IPS-20b (cell line): Measurements from ENCODE around the gene GBF1.

Experiments
- H3K27ac ChIP-seq: one replicate; pipeline ENCODE4 v1.5.1; 2013; ENCODE audit warnings: low read length
- H3K27me3 ChIP-seq: 2 replicates; pipeline ENCODE4 v1.6.1; 2013; ENCODE audit warnings: mild to moderate bottlenecking, low read length, inconsistent platforms; ENCODE audit not compliant: insufficient read depth
- H3K36me3 ChIP-seq: 2 replicates; pipeline ENCODE4 v1.6.1; 2013; ENCODE audit warnings: low read depth, mild to moderate bottlenecking, inconsistent platforms, low read length, moderate library complexity; ENCODE audit not compliant: insufficient read depth
- H3K4me1 ChIP-seq: 2 replicates; pipeline ENCODE4 v1.6.1; 2013; ENCODE audit warnings: mild to moderate bottlenecking, control low read depth, inconsistent platforms, low read length, moderate library complexity; ENCODE audit not compliant: insufficient read depth
- H3K4me3 ChIP-seq: 2 replicates; pipeline ENCODE4 v1.5.1; 2013; ENCODE audit warnings: mild to moderate bottlenecking, low read length, inconsistent platforms
- H3K9ac ChIP-seq: 2 replicates; pipeline ENCODE4 v1.6.1; 2013; ENCODE audit warnings: low read depth, mild to moderate bottlenecking, inconsistent platforms, low read length, moderate library complexity
- H3K9me3 ChIP-seq: 2 replicates; pipeline ENCODE4 v1.6.1; 2013; ENCODE audit warnings: mild to moderate bottlenecking, low read depth, low read length, inconsistent platforms; ENCODE audit not compliant: insufficient read depth

The GBF1 gene

GRCh38 chr10:102220612-102221011, 24.7 kb upstream of the GBF1 start:
- Histone ChIP-seq H3K27me3 (peaks cover 38% of the 10 kb centered on the region), H3K4me3 (no peak overlapping the region), H3K36me3 (no peaks in the 10 kb centered on the region), H3K9ac (no peak overlapping the region), H3K27ac (no peak overlapping the region), H3K4me1 (no peaks in the 10 kb centered on the region), H3K9me3 (no peaks in the 10 kb centered on the region)

GRCh38 chr10:102222797-102223196, 22.5 kb upstream of the GBF1 start:
- Histone ChIP-seq H3K36me3 (no peaks in the 10 kb centered on the region), H3K9ac (no peak overlapping the region), H3K27ac (no peak overlapping the region), H3K9me3 (no peaks in the 10 kb centered on the region), H3K4me3 (no peak overlapping the region), H3K4me1 (no peaks in the 10 kb centered on the region), H3K27me3 (peaks cover 60% of the 10 kb centered on the region)

GRCh38 chr10:102225646-102226541, 19.4 kb upstream of the GBF1 start, which contains the start of gene ELOVL3:
ELOVL3 (plus strand) TSS chr10:102226299; CDS start chr10:102226549, 250 bp downstream.
- Histone ChIP-seq H3K9me3 (no peaks in the 10 kb centered on the region), H3K27ac (no peak within 1 kb of the TSS), H3K36me3 (no peaks in the 10 kb centered on the region), H3K9ac (no peak within 1 kb of the TSS), H3K27me3 (peaks cover 88% of the 10 kb centered on the region), H3K4me3 (peak within 1 kb of the TSS; percentile 57), H3K4me1 (no peaks in the 10 kb centered on the region)

GRCh38 chr10:102226542-102226870, 18.8 kb upstream of the GBF1 start:
- Histone ChIP-seq H3K4me3 (no peak overlapping the region), H3K36me3 (no peaks in the 10 kb centered on the region), H3K4me1 (no peaks in the 10 kb centered on the region), H3K9me3 (no peaks in the 10 kb centered on the region), H3K27me3 (peaks cover 88% of the 10 kb centered on the region), H3K27ac (no peak overlapping the region), H3K9ac (no peak overlapping the region)

GRCh38 chr10:102227050-102227449, 18.3 kb upstream of the GBF1 start:
- Histone ChIP-seq H3K27me3 (peaks cover 91% of the 10 kb centered on the region), H3K4me1 (no peaks in the 10 kb centered on the region), H3K9me3 (no peaks in the 10 kb centered on the region), H3K36me3 (no peaks in the 10 kb centered on the region), H3K9ac (no peak overlapping the region), H3K27ac (no peak overlapping the region), H3K4me3 (no peak overlapping the region)

GRCh38 chr10:102229810-102230263, 15.5 kb upstream of the GBF1 start:
- Histone ChIP-seq H3K27ac (no peak overlapping the region), H3K4me3 (peak overlapping the region; percentile 61; the same call in 1 of the 2 replicates), H3K4me1 (no peaks in the 10 kb centered on the region), H3K27me3 (peaks cover 100% of the 10 kb centered on the region), H3K9me3 (no peaks in the 10 kb centered on the region), H3K9ac (no peak overlapping the region), H3K36me3 (no peaks in the 10 kb centered on the region)

- Histone ChIP-seq H3K27me3 (peaks cover 99% of the 10 kb centered on the region), H3K9me3 (no peaks in the 10 kb centered on the region), H3K9ac (no peak overlapping the region), H3K36me3 (no peaks in the 10 kb centered on the region), H3K27ac (no peak overlapping the region), H3K4me3 (peak overlapping the region; percentile 61; the same call in 1 of the 2 replicates), H3K4me1 (no peaks in the 10 kb centered on the region)
Measured at GRCh38 chr10:102230264-102230860, 15.0 kb upstream of the GBF1 start.

- H3K4me3 ChIP-seq = peak overlapping the region; percentile 61; the same call in 1 of the 2 replicates
- H3K27me3 ChIP-seq = peaks cover 99% of the 10 kb centered on the region
- no peaks in the 10 kb centered on the region for H3K4me1 ChIP-seq
- no peaks in the 10 kb centered on the region for H3K9me3 ChIP-seq
- no peaks in the 10 kb centered on the region for H3K36me3 ChIP-seq
- no peak overlapping the region for H3K27ac ChIP-seq
- H3K9ac ChIP-seq = no peak overlapping the region
Measured at GRCh38 chr10:102230861-102231356, 14.4 kb upstream of the GBF1 start.

- H3K27me3 ChIP-seq = peaks cover 99% of the 10 kb centered on the region
- H3K27ac ChIP-seq = no peak overlapping the region
- peak overlapping the region; percentile 61; the same call in 1 of the 2 replicates for H3K4me3 ChIP-seq
Measured at GRCh38 chr10:102231357-102232318, 13.7 kb upstream of the GBF1 start.

GRCh38 chr10:102233997-102234396, 11.3 kb upstream of the GBF1 start:
- Histone ChIP-seq H3K27ac (no peak overlapping the region), H3K36me3 (no peaks in the 10 kb centered on the region), H3K4me3 (no peak overlapping the region), H3K9ac (no peak overlapping the region), H3K4me1 (no peaks in the 10 kb centered on the region), H3K9me3 (no peaks in the 10 kb centered on the region), H3K27me3 (peaks cover 99% of the 10 kb centered on the region)

More at GRCh38 chr10:102231357-102232318, 13.7 kb upstream of the GBF1 start:
- no peaks in the 10 kb centered on the region for H3K36me3 ChIP-seq
- no peak overlapping the region for H3K9ac ChIP-seq
- no peaks in the 10 kb centered on the region for H3K4me1 ChIP-seq
- H3K9me3 ChIP-seq = no peaks in the 10 kb centered on the region
